ENCODE measurements around the gene HCLS1. TPM values are rescaled to one million over a fixed set of nuclear protein-coding genes. Genes with fewer than 3 reads are reported as not detected.
A peak's percentile ranks its signal among the peaks of the same experiment; 100 is the strongest.

Gene HCLS1
- total RNA-seq, 2 donors from 2014 or later = 0.53 to 1.3 TPM

DNA sequence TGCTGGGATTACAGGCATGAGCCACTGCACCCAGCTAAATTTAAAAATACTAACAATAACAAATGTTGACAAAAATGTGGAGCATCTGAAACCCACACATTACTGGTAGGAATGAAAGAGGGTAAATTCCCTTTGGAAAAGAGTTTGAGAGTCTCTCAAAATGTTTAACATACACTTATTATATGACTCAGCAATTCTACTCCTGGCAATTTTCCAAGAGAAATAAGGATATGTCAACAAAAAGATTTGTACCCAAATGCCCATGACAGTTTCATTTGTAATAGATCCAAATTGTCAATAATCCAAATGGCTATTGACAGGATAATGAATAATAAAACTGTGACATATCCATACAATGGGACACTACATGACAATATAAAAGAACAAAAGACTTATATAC, 9.0 kb downstream of the HCLS1 start:
- no peak overlapping the region for H3K9ac ChIP-seq (ENCODE audit: extremely low read depth, low read length, poor library complexity, severe bottlenecking)
- Mint-ChIP-seq H3K36me3 (ENCODE audit: low read depth) (no peaks in the 10 kb centered on the region), H3K9me3 (no peaks in the 10 kb centered on the region), H3K27me3 (ENCODE audit: insufficient read depth) (no peaks in the 10 kb centered on the region), H3K27ac (no peak overlapping the region), H3K4me3 (no peak overlapping the region), H3K4me1 (no peaks in the 10 kb centered on the region)
- no peak for DNase-seq
- no peaks in the 10 kb centered on the region for H3K27me3 ChIP-seq (ENCODE audit: control insufficient read depth, insufficient read depth, low read length, poor library complexity, severe bottlenecking)
- TF ChIP-seq, protein P1, sequence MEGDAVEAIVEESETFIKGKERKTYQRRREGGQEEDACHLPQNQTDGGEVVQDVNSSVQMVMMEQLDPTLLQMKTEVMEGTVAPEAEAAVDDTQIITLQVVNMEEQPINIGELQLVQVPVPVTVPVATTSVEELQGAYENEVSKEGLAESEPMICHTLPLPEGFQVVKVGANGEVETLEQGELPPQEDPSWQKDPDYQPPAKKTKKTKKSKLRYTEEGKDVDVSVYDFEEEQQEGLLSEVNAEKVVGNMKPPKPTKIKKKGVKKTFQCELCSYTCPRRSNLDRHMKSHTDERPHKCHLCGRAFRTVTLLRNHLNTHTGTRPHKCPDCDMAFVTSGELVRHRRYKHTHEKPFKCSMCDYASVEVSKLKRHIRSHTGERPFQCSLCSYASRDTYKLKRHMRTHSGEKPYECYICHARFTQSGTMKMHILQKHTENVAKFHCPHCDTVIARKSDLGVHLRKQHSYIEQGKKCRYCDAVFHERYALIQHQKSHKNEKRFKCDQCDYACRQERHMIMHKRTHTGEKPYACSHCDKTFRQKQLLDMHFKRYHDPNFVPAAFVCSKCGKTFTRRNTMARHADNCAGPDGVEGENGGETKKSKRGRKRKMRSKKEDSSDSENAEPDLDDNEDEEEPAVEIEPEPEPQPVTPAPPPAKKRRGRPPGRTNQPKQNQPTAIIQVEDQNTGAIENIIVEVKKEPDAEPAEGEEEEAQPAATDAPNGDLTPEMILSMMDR (conservative IDR thresholded peaks at IDR 0.05) = no peak
- H3K4me3 ChIP-seq (ENCODE audit: low read length) = no peak overlapping the region
- no peaks in the 10 kb centered on the region for H3K36me3 ChIP-seq (ENCODE audit: control insufficient read depth, insufficient read depth, low read length)
- H3K27ac ChIP-seq (ENCODE audit: low read depth, low read length) = no peak overlapping the region
- no peaks in the 10 kb centered on the region for H3K9me3 ChIP-seq (ENCODE audit: control insufficient read depth, low read length)
- no peaks in the 10 kb centered on the region for H3K4me1 ChIP-seq (ENCODE audit: control insufficient read depth, insufficient read depth, low read length)

DNA sequence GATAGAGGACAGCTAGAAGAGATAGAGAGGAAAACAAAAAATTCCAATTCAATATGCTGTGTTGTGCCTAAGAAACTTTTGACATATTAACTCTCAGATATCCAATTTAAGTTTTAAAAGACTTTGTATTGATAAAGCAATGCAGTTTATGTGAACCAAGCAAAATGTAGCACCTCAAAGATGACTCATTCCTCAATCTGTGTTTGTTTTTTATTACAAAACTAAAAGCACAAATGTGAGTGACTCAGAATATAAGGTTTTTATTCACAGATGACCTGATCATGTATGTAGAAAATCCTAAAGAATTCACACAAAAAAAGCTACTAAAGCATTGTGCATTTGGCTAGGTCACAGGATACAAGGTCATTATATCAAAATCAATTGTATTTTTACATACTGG, 11.1 kb downstream of the HCLS1 start:
- no peaks in the 10 kb centered on the region for H3K9me3 ChIP-seq (ENCODE audit: control insufficient read depth, low read length)
- H3K9ac ChIP-seq (ENCODE audit: extremely low read depth, low read length, poor library complexity, severe bottlenecking) = no peak overlapping the region
- no peak overlapping the region for H3K4me3 Mint-ChIP-seq
- no peaks in the 10 kb centered on the region for H3K4me1 Mint-ChIP-seq
- no peaks in the 10 kb centered on the region for H3K27me3 Mint-ChIP-seq (ENCODE audit: insufficient read depth)
- no peaks in the 10 kb centered on the region for H3K36me3 Mint-ChIP-seq (ENCODE audit: low read depth)
- H3K27me3 ChIP-seq (ENCODE audit: control insufficient read depth, insufficient read depth, low read length, poor library complexity, severe bottlenecking) = no peaks in the 10 kb centered on the region
- no peaks in the 10 kb centered on the region for H3K9me3 Mint-ChIP-seq
- H3K4me1 ChIP-seq (ENCODE audit: control insufficient read depth, insufficient read depth, low read length) = no peaks in the 10 kb centered on the region
- TF ChIP-seq, protein P1 (conservative IDR thresholded peaks at IDR 0.05) = no peak
- H3K27ac Mint-ChIP-seq = no peak overlapping the region
- H3K36me3 ChIP-seq (ENCODE audit: control insufficient read depth, insufficient read depth, low read length) = no peaks in the 10 kb centered on the region
- no peak overlapping the region for H3K4me3 ChIP-seq (ENCODE audit: low read length)
- DNase-seq = no peak
- H3K27ac ChIP-seq (ENCODE audit: low read depth, low read length) = no peak overlapping the region

DNA sequence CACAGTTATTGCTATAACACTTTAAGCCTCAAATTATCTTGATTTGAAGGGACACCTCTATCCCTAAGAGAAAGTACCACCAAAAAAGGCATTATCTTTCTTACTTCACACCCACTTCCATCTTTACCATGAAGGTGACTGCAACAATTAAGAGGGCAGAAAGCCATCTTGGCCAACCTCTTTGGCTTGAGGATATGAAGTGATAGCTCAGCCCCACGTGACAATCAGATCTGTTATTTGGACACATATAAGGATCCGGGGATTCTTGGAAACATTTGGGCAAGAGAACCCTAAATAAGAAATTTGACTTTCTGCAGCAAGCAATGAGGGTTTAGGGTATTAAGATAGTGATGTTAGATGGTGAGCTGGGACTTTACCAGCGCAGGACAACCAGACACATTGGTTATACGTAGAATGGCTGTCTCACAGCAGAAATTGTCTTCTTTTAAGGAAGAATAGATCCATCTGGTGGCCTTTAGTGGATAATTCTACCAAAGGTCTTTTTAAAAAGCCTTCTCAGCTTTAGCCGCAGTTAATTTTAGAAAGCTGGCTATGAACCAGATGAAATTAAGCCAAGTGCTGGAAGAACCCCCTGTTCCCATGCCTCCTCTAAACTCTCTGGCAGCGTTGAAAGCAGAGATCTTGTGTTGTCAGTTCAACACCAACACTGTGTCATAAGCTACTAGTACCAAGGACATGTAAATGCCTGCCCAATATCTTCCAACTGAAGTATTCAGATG, 12.3 kb downstream of the HCLS1 start:
- H3K4me1 Mint-ChIP-seq = no peaks in the 10 kb centered on the region
- no peaks in the 10 kb centered on the region for H3K27me3 Mint-ChIP-seq (ENCODE audit: insufficient read depth)
- H3K4me1 ChIP-seq (ENCODE audit: control insufficient read depth, insufficient read depth, low read length) = no peaks in the 10 kb centered on the region
- no peak overlapping the region for H3K4me3 ChIP-seq (ENCODE audit: low read length)
- DNase-seq = no peak
- no peaks in the 10 kb centered on the region for H3K36me3 Mint-ChIP-seq (ENCODE audit: low read depth)
- WGBS, 2 experiments (ENCODE audit: insufficient coverage in 1 of 2, insufficient read length in 1 of 2) = 87% methylated on average over 6 of the region's 6 CpGs
- no peak overlapping the region for H3K27ac ChIP-seq (ENCODE audit: low read depth, low read length)
- H3K9ac ChIP-seq (ENCODE audit: extremely low read depth, low read length, poor library complexity, severe bottlenecking) = no peak overlapping the region
- H3K9me3 ChIP-seq (ENCODE audit: control insufficient read depth, low read length) = no peaks in the 10 kb centered on the region
- H3K4me3 Mint-ChIP-seq = no peak overlapping the region
- H3K36me3 ChIP-seq (ENCODE audit: control insufficient read depth, insufficient read depth, low read length) = no peaks in the 10 kb centered on the region
- H3K27me3 ChIP-seq (ENCODE audit: control insufficient read depth, insufficient read depth, low read length, poor library complexity, severe bottlenecking) = no peaks in the 10 kb centered on the region
- no peak overlapping the region for H3K27ac Mint-ChIP-seq
- no peaks in the 10 kb centered on the region for H3K9me3 Mint-ChIP-seq
- TF ChIP-seq, protein P1 (conservative IDR thresholded peaks at IDR 0.05) = peak; percentile 14
